OCI-LY3 (cell line): Measurements from ENCODE around the gene HNMT.

Experiments
- CTCF ChIP-seq: fragments of 200-600, 300-600 bp; sonication (generic); IDR thresholded peaks from 2 replicates; pipeline ENCODE4 v1.5.1; 2014; ENCODE audit warnings: antibody characterized with exemption, low read length, low read depth
- EZH2phosphoT487 ChIP-seq: fragments of 200-600 bp; shearing (Covaris generic); IDR thresholded peaks from 2 replicates; pipeline ENCODE4 v1.6.1; 2018; ENCODE audit warnings: antibody characterized with exemption, mixed run types, low read depth

GRCh38 chr2:137943678-137944347 is 20.5 kb upstream of the HNMT start:
- no peak for TF ChIP-seq CTCF
- TF ChIP-seq EZH2phosphoT487, result no peak
